ENCODE results near the gene DOCK2. TPM values are rescaled to one million over a fixed set of nuclear protein-coding genes. Genes with fewer than 3 reads are reported as not detected.

Gene DOCK2
- total and polyA plus RNA-seq, 2 donors (not counting 1 experiment from before 2014, with no cell fraction given): 112 to 330 TPM

DNA sequence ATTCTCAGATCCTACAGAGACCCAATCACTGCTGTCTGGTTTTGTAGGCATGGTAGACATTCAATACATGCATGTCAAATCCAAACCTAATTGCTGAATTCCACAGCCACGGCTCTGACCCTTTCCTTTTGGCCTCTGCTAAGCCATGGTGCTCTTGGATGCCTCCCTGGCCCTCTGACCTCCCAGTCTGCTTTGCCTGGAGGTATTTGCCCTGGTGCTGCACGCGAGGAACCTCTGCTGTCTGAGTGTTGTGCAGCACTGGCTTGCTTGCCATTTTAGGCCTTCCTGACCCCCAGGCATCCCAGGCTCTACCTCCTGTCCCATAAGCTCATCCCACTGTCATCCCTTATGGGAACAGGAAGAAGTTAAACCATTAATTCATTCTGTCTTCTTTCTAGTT is 60.9 kb downstream of the DOCK2 start:
- ATAC-seq (ENCODE audit: low read depth) (no peak), DNase-seq (no peak)
- H3K27ac ChIP-seq (ENCODE audit: low read length in 2 of 2): no peak overlapping the region
- ChIA-PET CTCF (no interaction called here), POLR2A (no interaction called here)
- no peak overlapping the region for H3K9ac ChIP-seq (ENCODE audit: low read length)
- H3K4me1 ChIP-seq (ENCODE audit: control insufficient read depth in 2 of 2, insufficient read depth in 2 of 2, low read length in 2 of 2): peaks cover 0 to 4% of the 10 kb centered on the region in 2 donors
- H4K20me1 ChIP-seq (ENCODE audit: control insufficient read depth, insufficient read depth, low read length, poor library complexity, severe bottlenecking): peaks cover 14% of the 10 kb centered on the region
- no peak overlapping the region for H3K4me3 ChIP-seq (ENCODE audit: control extremely low read depth in 1 of 5, extremely low read depth in 1 of 5, insufficient read depth in 1 of 5, low read depth in 2 of 5, low read length in 4 of 5)
- 94% methylated on average over 3 of the region's 3 CpGs for WGBS (ENCODE audit: insufficient coverage)
- no peak overlapping the region for H3K4me2 ChIP-seq (replicated peaks; ENCODE audit: low read depth, low read length, poor library complexity, severe bottlenecking)
- peaks cover 13% of the 10 kb centered on the region for H3K4me1 Mint-ChIP-seq
- H3K36me3 ChIP-seq (replicated peaks in 1 of 2; ENCODE audit: control extremely low read depth in 1 of 2, control insufficient read depth in 1 of 2, extremely low read depth in 1 of 2, insufficient read depth in 2 of 2, low read length in 1 of 2): peaks cover 7 to 99% of the 10 kb centered on the region in 2 experiments
- H3K27ac Mint-ChIP-seq: no peak overlapping the region
- H3K27me3 ChIP-seq (replicated peaks in 1 of 4; ENCODE audit: control extremely low read depth in 1 of 4, control insufficient read depth in 3 of 4, insufficient read depth in 4 of 4, low read length in 3 of 4): no peaks in the 10 kb centered on the region
- intact Hi-C loops (cut with micrococcal nuclease): no loop called here
- TF ChIP-seq EZH2 (IDR thresholded peaks at IDR 0.05; ENCODE audit: borderline replicate concordance, insufficient read depth, low read depth, low read length, poor library complexity, severe bottlenecking): no peak
- TF ChIP-seq, protein P1, sequence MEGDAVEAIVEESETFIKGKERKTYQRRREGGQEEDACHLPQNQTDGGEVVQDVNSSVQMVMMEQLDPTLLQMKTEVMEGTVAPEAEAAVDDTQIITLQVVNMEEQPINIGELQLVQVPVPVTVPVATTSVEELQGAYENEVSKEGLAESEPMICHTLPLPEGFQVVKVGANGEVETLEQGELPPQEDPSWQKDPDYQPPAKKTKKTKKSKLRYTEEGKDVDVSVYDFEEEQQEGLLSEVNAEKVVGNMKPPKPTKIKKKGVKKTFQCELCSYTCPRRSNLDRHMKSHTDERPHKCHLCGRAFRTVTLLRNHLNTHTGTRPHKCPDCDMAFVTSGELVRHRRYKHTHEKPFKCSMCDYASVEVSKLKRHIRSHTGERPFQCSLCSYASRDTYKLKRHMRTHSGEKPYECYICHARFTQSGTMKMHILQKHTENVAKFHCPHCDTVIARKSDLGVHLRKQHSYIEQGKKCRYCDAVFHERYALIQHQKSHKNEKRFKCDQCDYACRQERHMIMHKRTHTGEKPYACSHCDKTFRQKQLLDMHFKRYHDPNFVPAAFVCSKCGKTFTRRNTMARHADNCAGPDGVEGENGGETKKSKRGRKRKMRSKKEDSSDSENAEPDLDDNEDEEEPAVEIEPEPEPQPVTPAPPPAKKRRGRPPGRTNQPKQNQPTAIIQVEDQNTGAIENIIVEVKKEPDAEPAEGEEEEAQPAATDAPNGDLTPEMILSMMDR (IDR thresholded peaks at IDR 0.05): no peak
- H3K9me3 Mint-ChIP-seq (ENCODE audit: insufficient read depth): no peaks in the 10 kb centered on the region
- no peak overlapping the region for H3K4me3 Mint-ChIP-seq
- no peaks in the 10 kb centered on the region for H3K9me3 ChIP-seq (ENCODE audit: control extremely low read depth in 1 of 3, control insufficient read depth in 2 of 3, insufficient read depth in 1 of 3, low read length in 2 of 3)
- peaks cover 12% of the 10 kb centered on the region for H3K79me2 ChIP-seq (ENCODE audit: control insufficient read depth, insufficient read depth, low read length)
- no peaks in the 10 kb centered on the region for H3K27me3 Mint-ChIP-seq
- no peak overlapping the region for H2AFZ ChIP-seq (ENCODE audit: insufficient read depth, low read depth, low read length, poor library complexity, severe bottlenecking)

DNA sequence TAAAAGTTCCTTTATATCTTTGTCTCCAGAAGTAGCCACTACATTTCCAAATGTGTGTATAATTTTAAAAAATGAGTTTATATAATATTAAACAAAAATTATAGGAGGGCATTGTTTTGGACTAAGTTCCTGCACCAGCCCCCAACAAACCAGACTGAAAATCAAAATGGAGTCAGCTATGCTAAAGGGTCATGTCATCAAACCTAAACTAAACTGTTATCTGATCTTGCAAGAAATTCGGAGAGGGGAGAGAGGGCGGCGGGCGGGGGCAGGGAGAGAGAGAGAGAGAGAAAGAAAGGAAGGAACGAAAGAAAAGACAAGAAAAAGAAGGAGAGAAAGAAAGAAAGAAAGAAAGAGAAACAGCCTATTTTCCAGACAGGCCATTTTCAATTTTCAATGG is 63.5 kb downstream of the DOCK2 start:
- CTCF ChIA-PET: interaction anchor here (0.6 kb wide), 1 partner anchor 1160 kb away, joined by 3 read pairs; no protein-coding TSS in a partner anchor

More for the DNA sequence above, 63.5 kb downstream of the DOCK2 start:
- peaks cover 34% of the 10 kb centered on the region for H3K4me1 Mint-ChIP-seq
- Histone ChIP-seq H3K9me3 (ENCODE audit: control extremely low read depth in 1 of 3, control insufficient read depth in 2 of 3, insufficient read depth in 1 of 3, low read length in 2 of 3) (no peaks in the 10 kb centered on the region), H4K20me1 (ENCODE audit: control insufficient read depth, insufficient read depth, low read length, poor library complexity, severe bottlenecking) (no peaks in the 10 kb centered on the region), H3K4me2 (replicated peaks; ENCODE audit: low read depth, low read length, poor library complexity, severe bottlenecking) (no peak overlapping the region), H2AFZ (ENCODE audit: insufficient read depth, low read depth, low read length, poor library complexity, severe bottlenecking) (no peak overlapping the region), H3K4me3 (ENCODE audit: control extremely low read depth in 1 of 5, extremely low read depth in 1 of 5, insufficient read depth in 1 of 5, low read depth in 2 of 5, low read length in 4 of 5) (no peak overlapping the region), H3K9ac (ENCODE audit: low read length) (no peak overlapping the region), H3K27me3 (replicated peaks in 1 of 4; ENCODE audit: control extremely low read depth in 1 of 4, control insufficient read depth in 3 of 4, insufficient read depth in 4 of 4, low read length in 3 of 4) (no peaks in the 10 kb centered on the region), H3K27ac (ENCODE audit: low read length in 2 of 2) (no peak overlapping the region), H3K4me1 (ENCODE audit: control insufficient read depth in 2 of 2, insufficient read depth in 2 of 2, low read length in 2 of 2) (peaks cover 0 to 26% of the 10 kb centered on the region in 2 donors), H3K79me2 (ENCODE audit: control insufficient read depth, insufficient read depth, low read length) (peaks cover 3% of the 10 kb centered on the region), H3K36me3 (replicated peaks in 1 of 2; ENCODE audit: control extremely low read depth in 1 of 2, control insufficient read depth in 1 of 2, extremely low read depth in 1 of 2, insufficient read depth in 2 of 2, low read length in 1 of 2) (peaks cover 6 to 94% of the 10 kb centered on the region in 2 experiments)
- intact Hi-C loops (cut with micrococcal nuclease): no loop called here
- H3K4me3 Mint-ChIP-seq: no peak overlapping the region
- 89% methylated on average over 5 of the region's 5 CpGs for WGBS (ENCODE audit: insufficient coverage)
- no peaks in the 10 kb centered on the region for H3K9me3 Mint-ChIP-seq (ENCODE audit: insufficient read depth)
- no peaks in the 10 kb centered on the region for H3K27me3 Mint-ChIP-seq
- no peak for DNase-seq
- POLR2A ChIA-PET: no interaction called here
- ATAC-seq (ENCODE audit: low read depth): no peak
- H3K27ac Mint-ChIP-seq: no peak overlapping the region
- no peak for TF ChIP-seq EZH2 (IDR thresholded peaks at IDR 0.05; ENCODE audit: borderline replicate concordance, insufficient read depth, low read depth, low read length, poor library complexity, severe bottlenecking)
- TF ChIP-seq, protein P1 (IDR thresholded peaks at IDR 0.05): no peak
